DMS114 treated with DMSO at 0.1 percent for 48 hours (cell line): ENCODE data around the gene EYS.
"Not testable (repeated sequence)": the region's sequence is repeated elsewhere in the genome, so short reads cannot be mapped to it uniquely, and the experiment has no call there.

Source experiments
- DNase-seq: peaks from one replicate; lab custom pipeline; 2025; ENCODE audit not compliant: unreplicated experiment; lab: John Stamatoyannopoulos, UW

Gene EYS

DNA sequence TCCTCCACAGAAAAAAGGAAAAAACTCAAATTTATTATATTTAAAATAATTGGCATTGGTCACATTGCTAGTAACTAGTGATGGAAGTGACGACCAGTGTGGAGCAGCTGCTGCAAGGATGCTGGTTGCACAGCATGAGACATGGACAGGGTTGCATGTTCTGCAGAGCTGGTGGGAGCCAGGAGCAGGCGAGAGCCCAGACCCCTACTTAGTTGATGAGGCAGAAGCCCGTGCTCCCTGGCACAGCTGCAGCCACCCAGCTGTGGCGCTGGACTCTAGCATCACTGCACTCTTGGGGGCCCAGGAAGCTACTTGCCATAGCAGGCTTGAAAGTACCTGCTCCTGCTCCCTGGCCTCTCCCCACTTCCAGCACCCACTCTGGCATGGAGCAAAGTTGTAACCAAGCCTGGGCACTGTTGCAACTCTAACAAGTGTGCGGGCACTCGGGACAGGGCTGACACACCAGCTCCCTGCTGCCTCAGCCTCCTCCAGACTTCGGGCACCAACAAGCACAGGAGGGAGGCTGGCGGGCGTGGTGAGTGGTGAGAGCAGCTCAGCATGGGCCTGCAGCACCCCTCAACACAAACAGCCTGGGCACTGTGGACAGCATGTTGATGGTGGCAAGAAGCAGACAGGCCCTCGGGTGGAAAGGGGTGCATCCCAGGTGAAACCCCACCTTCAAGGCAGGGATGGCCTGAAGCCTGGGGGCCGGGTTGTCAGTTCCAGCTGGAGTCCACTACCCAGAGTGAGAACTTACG lies 69.6 kb downstream of the EYS start:
- DNase-seq, result no peak

DNA sequence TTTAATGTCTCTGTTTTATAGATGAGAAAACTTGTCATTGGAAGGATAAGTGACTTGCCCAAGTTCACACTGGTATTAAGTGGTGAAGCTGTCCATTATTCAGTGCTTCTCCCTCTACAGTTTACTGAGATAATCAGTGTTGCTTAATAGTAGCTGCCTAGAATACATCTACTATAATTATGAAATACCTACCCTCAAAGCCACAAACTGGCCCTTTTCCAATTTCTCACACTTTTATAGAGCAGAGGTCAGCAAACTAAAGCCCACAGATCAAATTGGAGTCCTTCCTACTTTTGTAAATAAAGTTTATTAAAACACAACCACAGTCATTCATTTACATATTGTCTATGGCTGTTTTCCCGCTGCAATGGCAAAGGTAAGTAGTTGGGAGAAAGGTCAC lies 73.5 kb downstream of the EYS start:
- DNase-seq, result no peak

DNA sequence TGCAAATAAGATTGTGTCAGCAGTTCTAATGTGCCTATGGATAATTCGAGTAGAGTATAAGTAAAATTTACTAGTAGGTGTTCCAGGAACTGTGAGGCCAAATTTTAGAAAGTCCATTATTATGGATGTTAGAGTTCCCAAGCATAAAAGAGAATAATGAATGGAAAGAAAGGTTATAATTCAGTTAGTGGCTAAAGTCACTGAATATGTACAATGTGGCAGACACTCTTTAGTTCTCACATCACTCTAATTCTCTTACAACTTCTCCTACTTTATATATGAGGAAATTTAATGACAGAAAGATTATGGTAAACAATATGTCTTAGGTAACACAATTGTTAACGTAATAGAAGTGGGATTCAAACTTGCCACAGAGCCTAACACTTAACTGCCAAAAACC lies 75.3 kb downstream of the EYS start:
- no peak for DNase-seq

DNA sequence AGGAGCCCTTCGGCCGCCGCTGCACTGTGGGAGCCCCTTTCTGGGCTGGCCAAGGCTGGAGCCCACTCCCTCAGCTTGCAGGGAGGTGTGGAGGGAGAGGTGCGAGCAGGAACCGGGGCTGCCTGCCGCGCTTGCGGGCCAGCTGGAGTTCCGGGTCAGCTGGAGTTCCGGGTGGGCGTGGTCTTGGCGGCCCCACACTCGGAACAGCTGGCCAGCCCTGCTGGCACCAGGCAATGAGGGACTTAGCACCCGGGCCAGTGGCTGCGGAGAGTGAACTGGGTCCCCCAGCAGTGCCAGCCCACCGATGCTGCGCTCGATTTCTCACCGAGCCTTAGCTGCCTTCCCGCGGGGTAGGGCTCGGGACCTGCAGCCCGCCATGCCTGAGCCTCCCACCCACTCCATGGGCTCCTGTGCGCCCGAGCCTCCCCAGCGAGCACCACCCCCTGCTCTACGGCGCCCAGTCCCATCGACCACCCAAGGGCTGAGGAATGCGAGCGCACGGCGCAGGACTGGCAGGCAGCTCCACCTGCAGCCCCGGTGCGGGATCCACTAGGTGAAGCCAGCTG lies 79.5 kb downstream of the EYS start:
- DNase-seq, result not testable (repeated sequence)

DNA sequence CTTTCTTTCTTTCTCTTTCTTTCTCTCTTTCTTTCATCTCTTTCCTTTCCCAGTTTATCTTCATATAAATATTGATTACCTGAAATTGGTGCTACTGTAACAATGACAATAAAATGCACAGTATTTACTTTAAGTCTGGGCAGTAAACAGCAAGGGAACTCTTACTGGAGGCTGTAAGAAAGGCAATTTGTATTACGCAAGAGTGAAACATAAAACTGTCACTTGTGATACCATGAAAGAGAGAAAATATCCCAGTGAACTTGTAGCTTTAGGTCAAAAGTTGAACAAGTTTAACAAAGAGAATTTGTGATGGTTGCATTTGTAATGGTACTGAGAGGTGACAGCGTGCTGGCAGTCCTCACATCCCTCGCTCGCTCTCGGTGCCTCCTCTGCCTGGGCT lies 80.0 kb downstream of the EYS start:
- DNase-seq, result no peak

DNA sequence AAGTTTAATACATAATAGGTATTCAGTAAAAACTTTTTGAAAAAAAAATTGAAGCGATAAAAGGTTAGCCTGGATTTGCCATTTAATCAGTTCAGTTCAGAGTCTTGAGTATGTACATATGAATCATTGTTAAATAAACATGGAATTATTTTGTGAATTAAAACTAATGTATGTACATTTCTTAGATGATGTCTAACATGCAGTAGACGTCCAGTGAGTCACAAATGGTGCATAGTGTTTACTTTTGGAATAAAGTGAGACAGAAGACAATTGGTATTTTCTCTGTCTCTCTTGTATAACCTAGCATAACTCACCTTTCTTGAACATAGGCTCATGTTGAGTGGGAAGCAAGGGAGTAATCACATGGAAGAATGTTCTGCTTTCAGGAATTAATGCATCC lies 83.5 kb downstream of the EYS start:
- DNase-seq, result no peak

DNA sequence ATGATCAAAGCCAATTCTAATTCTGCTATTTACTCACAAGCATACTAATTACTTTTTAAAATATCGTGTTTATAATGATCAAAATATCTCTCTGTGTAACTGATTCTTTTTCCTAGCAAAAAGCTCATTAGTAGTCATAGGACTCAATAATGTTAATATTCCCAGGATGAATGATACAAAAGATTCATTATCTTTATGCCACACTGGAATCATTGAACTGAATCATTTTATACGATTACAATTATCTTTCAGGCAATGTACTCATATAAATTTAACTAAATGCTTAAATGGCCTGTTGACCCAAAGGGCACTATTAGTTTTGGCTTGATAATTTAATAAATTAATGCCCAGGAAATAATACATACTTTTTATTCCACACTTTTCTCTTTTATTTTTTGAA lies 96.3 kb downstream of the EYS start:
- DNase-seq, result no peak

DNA sequence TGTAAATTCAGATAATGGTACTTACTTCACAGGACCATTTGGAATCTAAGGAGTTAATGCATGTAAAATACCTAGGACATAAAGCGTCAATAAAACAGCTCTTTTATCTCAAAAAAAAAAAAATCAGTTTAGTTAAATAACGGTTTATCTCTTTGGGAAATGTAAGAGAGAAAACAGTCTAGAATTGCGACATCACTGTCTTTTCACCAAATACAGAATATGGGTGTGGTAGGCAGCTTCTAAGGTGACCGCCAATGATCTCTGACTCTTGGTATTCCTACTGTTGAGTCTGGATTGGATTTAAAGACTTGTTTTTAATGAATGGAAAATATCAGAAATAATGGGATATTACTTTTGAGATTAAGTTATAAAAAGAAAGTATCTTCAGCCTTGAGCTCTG lies 111.5 kb downstream of the EYS start:
- no peak for DNase-seq

DNA sequence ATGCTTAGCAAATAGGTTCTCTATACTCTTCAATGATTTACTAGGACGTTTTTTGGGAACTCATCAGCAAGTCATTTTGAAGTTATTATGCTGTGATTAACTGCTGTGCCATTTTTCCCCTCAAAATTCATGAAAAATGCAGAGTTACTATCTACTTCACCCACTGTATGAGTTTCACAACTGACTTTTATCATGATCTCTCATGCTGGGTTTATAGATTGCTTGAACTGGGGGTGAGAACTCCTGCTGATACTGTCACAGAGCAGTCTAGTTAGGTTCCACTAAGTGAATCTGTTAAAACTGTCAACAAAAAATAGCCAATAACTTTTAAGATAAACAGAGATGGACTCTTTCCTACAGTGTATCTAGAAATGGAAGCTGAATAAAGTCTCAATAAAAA lies 136.7 kb downstream of the EYS start:
- no peak for DNase-seq

DNA sequence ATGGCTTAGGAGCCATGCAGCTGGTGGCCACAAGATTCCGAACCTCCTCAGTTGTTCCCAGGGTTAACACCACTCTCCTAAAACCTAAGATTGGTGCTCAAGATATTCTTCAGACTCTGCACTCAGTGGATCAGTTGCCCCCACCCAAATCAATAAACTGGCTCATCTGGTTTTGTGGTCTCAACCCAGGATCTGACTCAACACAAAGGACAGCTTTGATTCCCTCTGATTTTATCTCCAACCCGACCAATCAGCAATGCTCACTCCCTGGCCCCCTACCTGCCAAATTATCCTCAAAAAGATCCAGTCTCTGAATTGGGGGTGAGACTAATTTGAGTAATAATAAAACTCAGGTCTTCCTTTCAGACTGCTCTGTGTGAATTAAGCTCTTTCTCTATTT lies 137.5 kb downstream of the EYS start:
- DNase-seq, result no peak

DNA sequence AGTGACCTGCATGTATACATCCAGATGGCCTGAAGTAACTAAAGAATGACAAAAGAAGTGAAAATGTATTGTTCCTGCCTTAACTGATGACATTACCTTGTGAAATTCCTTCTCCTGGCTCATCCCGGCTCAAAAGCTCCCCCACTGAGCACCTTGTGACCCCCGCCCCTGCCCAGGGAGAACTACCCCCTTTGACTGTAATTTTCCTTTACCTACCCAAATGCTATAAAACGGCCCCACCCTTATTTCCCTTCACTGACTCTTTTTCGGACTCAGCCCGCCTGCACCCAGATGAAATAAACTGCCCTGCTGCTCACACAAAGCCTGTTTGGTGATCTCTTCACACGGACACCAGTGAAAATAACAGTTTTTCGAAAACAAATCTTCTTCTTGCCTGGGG lies 138.0 kb downstream of the EYS start:
- not testable (repeated sequence) for DNase-seq

DNA sequence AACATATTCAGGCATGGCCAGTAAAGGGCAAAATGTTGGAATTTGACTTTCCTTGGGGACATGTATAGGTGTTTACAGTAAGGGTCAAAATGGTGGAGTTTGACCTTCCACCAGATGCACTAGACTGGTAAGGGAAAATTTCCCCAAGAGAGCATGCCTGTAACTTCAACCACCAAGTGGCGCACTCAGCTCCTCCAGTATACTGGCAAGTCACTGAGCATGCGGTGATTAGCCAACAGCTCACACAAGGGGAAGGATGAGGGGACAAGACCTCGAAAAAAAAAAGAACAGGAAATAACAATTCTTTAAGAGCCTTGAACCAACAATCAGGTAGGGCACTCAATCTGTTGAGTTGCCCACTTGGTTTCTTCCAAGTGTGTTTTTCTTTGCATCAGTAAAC lies 140.9 kb downstream of the EYS start:
- DNase-seq, result no peak

DNA sequence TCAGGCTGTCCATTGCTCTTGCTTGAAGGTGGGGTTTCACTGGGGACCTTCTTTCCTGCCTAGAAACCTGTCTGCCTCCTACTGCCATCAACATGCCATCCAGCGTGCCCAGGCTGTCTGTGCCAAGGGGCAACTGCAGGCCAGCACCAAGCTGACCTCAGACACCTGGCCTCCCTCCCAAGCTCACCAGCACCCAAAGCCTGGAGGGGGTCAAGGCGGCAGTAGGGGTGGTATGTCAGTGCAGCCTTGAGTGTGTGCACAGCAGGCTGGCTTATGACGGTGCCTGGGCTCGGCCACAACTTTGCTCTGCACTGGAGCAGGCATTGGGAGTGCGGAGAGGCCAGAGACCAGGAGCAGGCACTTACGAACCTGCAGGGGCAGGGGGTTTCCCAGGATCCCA lies 149.0 kb downstream of the EYS start:
- no peak for DNase-seq

DNA sequence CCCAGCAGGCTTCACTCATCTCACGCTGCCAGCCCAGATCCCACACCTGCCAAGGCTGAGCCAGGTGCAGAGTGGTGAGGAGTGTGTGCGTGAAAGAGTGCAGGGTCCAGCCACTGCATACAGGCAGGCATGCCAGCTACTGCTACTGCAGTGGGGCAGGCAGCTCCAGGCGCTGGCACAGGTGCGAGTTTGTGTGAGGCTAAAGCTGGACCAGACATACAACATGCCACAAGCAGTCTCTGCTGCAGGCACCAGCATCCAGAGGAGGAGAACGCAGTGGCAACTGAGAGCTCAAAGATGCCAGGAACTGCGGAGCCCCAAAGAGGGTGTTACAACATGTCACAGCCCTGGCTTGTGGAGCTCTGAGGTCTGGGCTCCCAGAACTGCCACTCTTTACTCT lies 149.8 kb downstream of the EYS start:
- no peak for DNase-seq

DNA sequence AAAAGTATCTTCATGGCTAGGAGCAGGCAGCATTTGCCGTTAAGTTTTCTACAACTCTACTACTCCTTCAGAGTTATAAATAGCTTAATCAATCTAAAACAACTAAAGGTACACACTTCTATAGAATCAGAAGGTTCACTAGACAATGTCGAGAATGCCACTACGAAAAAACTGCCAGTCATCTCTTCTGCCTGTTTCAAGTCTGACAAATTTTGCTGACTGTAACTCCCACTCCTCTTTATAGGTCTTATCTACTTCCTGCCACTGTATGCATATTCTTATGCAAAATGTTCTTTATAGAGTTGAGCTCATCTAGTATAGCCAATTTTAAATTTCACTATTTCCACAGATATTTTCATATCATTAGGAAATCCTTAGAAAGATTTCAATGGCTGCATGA lies 160.1 kb downstream of the EYS start:
- no peak for DNase-seq

DNA sequence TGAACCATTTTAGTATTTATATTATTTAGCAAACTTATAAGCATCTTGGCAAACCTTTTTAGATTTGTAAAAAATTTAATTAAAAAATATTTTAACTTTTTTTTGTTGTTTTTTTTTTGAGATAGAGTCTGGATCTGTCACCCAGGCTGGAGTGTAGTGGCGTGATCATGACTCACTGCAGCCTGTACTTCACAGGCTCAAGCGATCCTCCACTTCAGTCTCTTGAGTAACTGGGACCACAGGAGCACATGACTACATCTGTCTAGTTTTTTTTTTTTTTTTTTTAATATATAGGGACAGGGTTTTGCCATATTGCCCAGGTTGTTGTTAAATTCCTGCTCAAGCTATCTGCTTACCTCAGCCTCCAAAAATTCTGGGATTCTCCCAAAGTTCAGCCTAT lies 161.1 kb downstream of the EYS start:
- no peak for DNase-seq

DNA sequence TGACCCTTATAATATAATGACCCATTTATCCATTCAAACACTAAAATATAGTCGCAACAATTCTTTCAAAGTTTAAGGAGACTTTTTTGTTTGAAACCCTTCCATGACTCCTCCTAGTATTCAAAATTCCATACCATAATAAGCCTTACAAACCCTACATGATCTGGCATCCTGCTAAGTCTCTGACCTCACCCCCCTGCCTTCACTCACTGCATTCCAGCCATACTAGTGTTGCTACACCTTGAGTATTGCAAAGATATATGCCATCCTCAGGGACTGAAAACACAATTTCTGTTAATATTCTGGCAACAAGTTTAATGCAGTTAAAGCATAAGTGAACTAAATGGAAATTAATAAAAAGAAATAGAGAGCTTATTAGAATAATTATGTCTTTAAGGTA lies 168.4 kb downstream of the EYS start:
- DNase-seq, result no peak

DNA sequence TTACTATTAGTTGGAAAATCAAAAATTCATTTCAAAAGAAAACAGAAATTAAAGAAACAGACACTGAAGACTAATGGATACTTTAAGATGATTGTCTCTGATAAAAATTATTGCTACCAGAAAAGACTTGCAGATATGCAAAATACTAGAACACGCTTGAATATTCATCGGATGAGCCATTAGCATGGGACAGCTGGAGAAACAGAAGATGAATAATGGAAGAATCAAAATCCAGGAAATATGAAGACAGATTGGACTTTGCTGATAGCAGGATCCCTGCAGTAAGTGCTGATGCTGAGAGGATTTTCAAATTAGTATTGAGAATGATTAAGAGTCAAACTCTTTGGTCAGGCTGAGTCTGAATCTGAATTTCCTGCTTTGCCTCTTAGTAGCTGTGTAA lies 169.4 kb downstream of the EYS start:
- no peak for DNase-seq

DNA sequence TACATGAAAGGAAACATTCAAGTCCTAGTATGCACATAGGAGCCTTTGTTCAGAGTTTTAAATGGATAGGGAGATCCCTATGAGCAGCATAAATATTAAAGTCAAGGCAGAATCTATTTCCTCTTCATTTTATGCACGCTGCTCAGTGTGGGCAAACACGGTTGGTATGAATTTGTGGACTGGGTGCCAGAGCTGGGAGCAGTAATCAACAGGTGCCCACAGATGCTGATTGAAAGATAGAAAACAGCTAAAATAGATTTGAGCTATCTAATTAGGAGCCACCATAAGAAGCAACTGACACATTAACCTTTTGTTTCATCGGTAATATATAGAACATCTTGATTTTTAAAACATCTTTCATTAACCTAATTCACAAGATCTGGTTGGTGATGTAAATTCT lies 175.5 kb downstream of the EYS start:
- no peak for DNase-seq

DNA sequence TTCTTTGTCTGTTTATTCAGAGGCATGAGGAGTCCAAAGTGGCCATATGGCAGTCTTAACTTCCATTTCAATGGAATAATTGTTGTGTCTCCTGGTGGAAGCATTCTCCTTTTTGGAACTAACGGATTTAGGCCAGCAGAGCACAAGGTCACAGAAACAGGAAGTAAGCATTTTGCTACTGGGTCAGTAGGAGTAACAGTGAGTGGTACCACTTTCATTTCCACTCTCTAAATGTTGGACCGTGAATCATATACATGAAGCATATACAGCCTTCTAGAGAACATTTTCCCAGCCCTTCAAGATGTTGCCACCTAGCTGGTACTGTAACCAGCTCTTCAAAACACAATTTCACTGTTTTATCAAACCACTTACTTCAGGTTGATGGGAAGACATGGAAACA lies 182.8 kb downstream of the EYS start:
- DNase-seq, result no peak

DNA sequence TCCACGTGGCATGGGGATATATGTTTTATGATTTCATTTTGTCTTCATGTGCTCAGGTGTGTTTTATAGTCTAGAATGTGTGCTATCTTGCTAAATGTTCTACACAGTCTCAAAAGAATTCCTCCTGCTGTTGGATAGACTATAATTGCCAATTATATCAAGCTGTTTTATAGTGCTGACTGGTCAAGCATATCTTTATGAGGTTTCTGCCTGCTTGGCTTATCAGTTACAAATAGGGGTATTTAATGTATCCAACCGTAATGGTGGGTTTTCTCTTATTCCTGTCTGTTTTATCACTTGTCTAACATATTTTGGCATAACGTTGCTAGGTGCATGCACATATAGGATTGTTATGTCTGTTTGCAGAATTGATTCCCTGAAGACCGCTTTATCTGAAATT lies 201.3 kb downstream of the EYS start:
- no peak for DNase-seq

DNA sequence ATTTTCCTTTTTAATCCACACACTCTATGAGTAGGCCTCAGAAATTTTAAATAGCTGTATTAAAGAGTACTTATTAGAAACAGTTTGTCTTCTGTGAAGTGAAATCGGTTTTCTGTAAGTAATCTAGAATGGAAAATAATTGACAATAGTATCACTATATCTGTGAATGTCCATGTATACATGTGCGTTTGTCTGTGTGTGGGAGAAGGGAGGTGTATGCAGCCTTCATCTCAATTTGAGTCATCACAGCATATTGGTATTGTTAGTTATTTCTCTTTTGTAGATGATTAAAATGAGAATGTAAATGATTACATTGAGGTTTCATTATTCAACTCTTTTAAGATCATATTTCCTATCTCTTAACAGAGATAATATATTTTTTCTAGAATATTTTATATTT lies 206.0 kb downstream of the EYS start:
- DNase-seq, result no peak

DNA sequence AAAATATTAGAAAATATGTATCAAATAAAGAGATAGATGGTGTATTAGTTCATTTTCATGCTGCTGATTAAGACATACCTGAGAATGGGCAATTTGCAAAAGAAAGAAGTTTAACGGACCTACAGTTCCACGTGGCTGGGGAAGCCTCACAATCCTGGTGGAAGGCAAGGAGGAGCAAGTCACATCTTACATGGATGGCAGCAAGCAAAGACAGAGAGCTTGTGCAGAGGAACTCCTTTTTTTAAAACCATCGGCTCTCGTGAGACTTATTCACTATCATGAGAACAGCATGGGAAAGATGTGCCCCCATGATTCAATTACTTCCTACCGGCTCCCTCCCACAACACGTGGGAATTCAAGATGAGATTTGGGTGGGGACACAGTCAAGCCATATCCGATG lies 223.4 kb downstream of the EYS start:
- DNase-seq, result not testable (repeated sequence)
